SH-SY5Y (cell line): ENCODE data around the gene PCDHB5.
"Not testable (repeated sequence)": the region's sequence is repeated elsewhere in the genome, so short reads cannot be mapped to it uniquely, and the experiment has no call there.

Experiments used
- GATA2 ChIP-seq: IDR thresholded peaks from 2 replicates; pipeline ENCODE4 v1.6.1; 2011; ENCODE audit warnings: mild to moderate bottlenecking, low read depth, low read length
- GATA3 ChIP-seq: IDR thresholded peaks from 2 replicates; pipeline ENCODE4 v1.6.1; 2011; ENCODE audit warnings: low read depth, mild to moderate bottlenecking, low read length, moderate library complexity

PCDHB5 gene

GRCh38 chr5:141172381-141173204, 37.6 kb downstream of the PCDHB5 start, which contains the start of gene PCDHB7:
TSS of gene PCDHB7 (plus strand) at chr5:141172644. CDS start at chr5:141172836, 192 bp downstream.
- no peak for TF ChIP-seq GATA2
- no peak for TF ChIP-seq GATA3

GRCh38 chr5:141175933-141176332, 40.9 kb downstream of the PCDHB5 start:
- no peak for TF ChIP-seq GATA3
- TF ChIP-seq GATA2: no peak

- TF ChIP-seq GATA3, GATA2: not testable (repeated sequence)
Observed at GRCh38 chr5:141177577-141178191, 42.7 kb downstream of the PCDHB5 start, which contains the start of gene PCDHB8. TSS of gene PCDHB8 (plus strand) at chr5:141177790. CDS start at chr5:141178035, 245 bp downstream.

- TF ChIP-seq GATA2: no peak
- no peak for TF ChIP-seq GATA3
Observed at GRCh38 chr5:141180313-141180712, 45.3 kb downstream of the PCDHB5 start.

- TF ChIP-seq GATA2 (no peak), GATA3 (no peak)
Observed at GRCh38 chr5:141182248-141182647, 47.2 kb downstream of the PCDHB5 start, which contains the start of gene PCDHB16. TSS of gene PCDHB16 (plus strand) at chr5:141182387. CDS start at chr5:141182560, 173 bp downstream.

GRCh38 chr5:141186897-141187512, 52.0 kb downstream of the PCDHB5 start, which contains the start of gene PCDHB9:
TSS of gene PCDHB9 (plus strand) at chr5:141187161. CDS start at chr5:141187319, 158 bp downstream.
- no peak for TF ChIP-seq GATA2
- no peak for TF ChIP-seq GATA3
